IMR-90 (cell line): ENCODE results near the gene RIIAD1.

ENCODE experiments used
- BHLHE40 ChIP-seq: fragments of 150-350 bp; IDR thresholded peaks from 2 replicates; pipeline ENCODE4 v1.6.1; 2016; ENCODE audit warnings: mild to moderate bottlenecking, low read depth, low read length
- CTCF ChIP-seq: conservative IDR thresholded peaks from 2 replicates; pipeline ENCODE4 v1.5.1; 2012; ENCODE audit warnings: mild to moderate bottlenecking, low read depth, low read length, improper control_type of control experiment
- POLR2A ChIP-seq: IDR thresholded peaks from 2 replicates; pipeline ENCODE4 v1.6.1; 2012; ENCODE audit warnings: mild to moderate bottlenecking, low read depth, low read length
- RAD21 ChIP-seq: IDR thresholded peaks from 2 replicates; pipeline ENCODE4 v1.6.1; 2012; ENCODE audit warnings: low read length, improper control_type of control experiment

- TF ChIP-seq CTCF (no peak), BHLHE40 (no peak), POLR2A (no peak), RAD21 (no peak)
These were observed 13.7 kb upstream of the RIIAD1 start for GRCh38 chr1:151707541-151708065.
